Measurements from ENCODE around the gene DDX17. TPM values are rescaled to one million over a fixed set of nuclear protein-coding genes. Genes with fewer than 3 reads are reported as not detected.

Gene DDX17
- total RNA-seq: 414 and 538 TPM in 2 replicates

DNA sequence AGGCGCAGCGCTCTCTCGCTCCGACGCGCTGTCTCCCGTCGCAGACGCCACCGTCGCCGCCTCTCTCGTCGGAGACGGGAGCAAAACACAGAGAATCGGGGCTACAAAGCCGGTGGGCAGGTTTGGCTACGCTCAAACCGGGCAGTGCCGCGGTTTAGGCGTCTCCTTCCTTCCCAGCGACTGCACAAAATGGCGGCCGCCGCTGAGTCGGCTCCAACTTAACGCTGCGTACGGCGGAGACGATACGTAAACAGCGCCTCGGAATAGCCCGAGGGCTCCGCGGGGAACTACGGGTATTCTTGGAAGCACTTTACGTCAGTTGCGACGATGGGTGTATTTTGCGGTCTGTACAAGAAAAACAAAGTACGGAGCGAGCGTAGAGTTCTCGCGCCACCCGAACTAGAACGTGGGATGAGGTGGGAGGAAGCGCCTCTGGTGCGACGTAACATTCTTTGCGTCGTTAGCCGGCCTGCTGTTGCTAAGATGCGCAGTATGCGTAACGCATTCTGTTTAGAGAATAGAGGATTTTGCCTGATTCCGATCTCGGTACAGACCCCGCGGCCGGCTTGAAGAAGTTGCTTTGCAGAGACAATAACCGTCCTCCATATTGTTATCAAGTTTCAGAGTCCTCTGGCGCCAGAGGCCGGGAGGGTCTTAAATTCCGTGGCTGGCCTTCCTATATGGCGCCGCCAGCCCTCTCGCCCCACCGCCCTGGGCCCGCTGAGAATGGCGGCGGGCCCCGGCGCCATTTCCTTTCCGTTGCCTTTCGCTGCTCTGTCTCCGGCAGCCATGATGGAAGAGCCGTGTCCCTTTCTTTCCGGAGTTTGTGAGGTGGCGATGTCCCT is at the start of gene DDX17:
Gene DDX17, minus strand, starts transcription at position 194 of the 845 bp plus-strand sequence.
- DNase-seq: peak; percentile 96

DNA sequence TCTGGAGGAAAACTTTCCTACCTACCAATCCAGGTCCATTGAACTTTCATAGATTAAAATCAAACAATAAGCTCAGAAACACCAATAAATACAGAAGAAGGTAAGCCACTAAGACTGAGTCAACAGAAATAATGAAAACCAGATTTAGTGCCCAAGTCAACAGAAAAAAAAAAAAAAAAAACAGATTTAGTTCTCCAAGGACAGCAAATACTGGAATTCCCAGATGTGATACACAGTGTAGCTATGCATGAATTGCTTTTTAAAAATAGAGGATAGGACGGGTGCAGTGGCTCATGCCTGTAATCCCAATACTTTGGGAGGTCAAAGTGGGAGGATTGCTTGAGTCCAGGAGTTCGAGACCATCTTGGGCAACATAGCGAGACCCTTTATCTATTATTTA is 48.2 kb upstream of the DDX17 start:
- DNase-seq: no peak

DNA sequence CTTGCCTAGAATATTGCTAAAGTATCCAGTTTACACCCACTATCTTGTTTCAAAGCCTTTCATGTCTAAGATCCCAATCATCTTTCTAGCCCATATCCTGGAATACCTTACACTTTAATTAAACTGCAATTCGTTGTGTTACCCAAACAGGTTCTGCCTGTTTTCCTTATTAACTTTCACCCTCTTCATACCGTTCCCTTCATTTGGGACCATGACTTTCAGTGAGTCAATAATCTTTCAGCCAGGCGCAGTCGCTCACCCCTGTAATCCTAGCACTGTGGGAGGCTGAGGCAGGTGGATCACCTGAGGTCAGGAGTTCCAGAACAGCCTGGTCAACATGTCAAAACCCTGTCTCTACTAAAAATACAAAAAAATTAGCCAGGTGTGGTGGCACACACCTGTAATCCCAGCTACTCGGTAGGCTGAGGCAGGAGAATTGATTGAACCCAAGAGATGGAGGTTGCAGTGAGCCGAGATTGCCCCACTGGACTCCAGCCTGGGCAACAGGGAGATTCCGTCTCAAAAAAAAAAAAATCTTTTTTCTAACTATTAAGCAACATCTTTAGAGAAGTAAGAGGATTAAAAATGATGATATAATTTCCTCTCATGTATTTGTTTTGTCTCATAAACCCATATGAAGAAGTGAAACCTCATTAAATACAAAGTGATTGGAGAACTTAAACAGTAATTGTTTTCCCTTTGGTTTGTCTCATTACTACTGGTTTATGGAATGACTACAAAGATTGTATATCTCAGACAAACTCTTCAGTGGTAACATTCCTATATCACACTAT is 43.2 kb upstream of the DDX17 start:
- no peak for DNase-seq

DNA sequence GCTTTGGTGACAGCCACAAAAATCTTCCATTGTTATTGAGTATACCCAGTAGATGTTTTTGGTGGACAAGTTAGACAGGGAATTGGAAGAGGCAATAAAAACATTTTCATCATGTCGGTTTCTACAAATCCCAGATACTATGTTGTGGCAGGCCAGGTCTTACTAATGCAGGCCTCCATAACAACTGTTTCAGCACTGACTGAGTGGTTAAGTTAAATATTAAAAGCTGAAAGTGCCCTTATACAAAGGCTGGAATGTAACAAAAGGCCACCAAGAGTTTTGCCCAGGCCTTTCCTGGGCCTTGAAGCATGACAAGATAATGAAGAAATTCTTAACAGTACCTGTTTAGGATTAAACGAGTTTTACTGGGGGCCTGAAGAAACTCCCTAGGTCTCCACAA is 34.6 kb upstream of the DDX17 start:
- no peak for DNase-seq

DNA sequence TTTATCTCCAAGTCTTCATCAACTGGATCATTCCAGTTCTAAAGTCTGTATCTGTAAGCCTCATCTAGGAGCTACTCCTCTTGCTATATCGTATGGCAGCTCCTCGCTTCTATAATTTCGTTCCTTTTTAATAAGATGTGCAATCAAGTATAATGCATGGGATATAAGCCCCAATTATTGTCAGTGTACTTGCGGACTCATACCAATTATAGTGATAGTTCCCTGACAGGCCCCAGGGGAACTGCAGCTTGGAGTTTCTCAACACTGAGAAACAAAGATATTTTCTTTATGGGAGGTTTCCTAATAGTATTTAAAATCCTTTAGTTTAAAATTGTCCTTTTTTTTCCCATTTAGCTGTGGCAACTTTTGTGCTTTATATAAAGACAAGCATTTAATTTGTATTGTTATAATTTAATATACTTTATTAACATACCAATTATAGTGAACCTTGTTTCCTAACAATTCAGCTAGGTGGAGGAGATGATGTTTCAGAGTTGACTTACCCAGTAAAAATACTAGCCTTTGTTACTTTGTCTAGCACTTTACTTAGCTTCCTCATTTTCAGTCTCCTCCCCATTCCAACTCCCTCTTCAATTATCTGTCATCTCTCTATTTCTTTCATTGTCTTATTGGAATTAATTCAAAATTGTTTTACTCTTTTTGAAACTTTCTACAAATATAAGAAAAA is 25.3 kb upstream of the DDX17 start:
- no peak for DNase-seq

DNA sequence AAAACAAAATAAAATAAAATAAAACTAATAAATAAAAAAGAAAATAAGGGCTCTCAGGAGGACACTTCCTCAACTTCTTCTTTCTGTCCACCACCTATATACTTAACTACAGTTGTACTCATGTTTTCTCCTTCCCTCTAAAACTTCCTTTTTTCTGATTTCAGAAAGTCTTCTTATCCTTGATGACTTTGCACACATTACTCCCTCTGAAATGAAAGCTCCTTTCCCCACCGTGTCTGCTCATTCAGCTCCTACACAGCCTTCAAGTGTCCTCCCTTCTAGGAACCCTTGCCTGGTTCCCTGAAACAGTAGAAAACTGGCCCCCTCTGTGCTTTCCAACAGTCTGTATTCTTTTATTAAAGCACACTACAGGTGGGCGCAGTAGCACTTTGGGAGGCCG is 18.3 kb upstream of the DDX17 start:
- no peak for DNase-seq

DNA sequence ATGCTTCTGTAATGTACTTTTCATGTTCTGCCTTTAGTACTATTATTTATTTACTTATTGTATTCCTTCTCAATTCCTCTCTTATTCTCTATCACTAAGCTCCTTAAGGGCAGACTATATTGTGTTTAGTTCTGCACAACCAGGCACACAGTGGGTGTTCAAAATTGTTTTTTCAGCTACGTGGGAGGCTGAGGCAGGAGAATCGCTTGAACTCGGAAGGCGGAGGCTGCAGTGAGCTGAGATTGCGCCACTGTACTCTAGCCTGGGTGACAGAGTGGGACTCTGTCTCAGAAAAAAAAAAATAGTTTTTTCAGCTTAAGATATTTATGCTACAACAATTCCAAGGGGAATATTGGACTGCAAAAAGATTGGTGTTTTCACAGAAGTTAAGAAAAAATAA is 17.4 kb upstream of the DDX17 start:
- no peak for DNase-seq

DNA sequence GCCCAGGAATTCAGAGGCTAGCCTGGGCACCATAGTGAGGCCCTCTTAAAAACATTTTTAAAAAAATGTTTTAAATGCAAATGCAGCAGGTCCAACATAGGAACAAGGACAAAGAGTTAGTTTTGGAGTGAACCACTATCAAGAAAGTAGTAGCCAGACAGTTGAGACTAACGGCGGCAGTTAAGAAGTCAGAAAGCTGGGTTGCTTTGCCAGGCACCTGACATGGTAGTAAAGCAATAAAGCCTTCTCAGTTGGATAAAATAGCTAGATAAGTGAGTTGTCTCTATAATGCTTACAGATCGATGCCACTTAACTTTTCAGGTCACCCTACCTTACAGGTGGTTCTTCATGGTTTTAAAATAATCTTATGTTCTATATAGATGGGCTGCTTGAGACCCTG is 16.9 kb upstream of the DDX17 start:
- DNase-seq: no peak

DNA sequence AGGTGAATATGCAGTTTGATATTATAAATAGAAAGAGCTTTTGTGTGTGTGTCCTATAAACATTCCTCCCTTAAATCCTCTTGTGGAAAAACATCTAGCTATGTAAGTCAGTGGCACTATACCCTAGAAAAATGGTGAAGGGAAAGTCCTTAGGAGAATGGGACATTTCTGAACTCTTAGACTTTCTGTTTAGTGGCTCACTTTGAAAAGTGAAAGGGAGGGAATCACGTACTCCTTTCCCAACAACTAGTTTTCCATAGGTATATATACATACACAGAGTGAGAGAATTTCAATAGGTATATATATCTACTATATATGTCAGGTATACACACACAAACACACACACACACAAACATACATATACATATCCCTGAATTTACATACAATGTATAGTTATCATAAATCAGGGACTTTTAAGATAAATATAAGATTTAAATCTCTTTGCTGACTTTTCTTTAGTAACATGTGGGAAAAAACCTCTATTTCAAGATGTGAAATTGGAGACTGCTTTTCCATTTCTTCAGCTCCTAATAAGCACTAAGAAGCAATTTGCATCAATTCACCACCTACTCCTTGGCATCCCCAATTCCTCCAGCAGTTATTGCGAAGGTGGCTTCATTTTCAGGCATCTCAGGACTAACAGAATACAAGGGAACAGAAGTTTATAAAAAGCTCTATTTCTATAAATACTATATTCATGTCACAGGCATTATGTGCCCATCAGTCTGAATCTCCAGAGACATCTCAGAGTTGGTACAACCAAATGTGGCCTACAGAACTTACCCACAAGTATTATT is 13.5 kb upstream of the DDX17 start:
- DNase-seq: no peak

DNA sequence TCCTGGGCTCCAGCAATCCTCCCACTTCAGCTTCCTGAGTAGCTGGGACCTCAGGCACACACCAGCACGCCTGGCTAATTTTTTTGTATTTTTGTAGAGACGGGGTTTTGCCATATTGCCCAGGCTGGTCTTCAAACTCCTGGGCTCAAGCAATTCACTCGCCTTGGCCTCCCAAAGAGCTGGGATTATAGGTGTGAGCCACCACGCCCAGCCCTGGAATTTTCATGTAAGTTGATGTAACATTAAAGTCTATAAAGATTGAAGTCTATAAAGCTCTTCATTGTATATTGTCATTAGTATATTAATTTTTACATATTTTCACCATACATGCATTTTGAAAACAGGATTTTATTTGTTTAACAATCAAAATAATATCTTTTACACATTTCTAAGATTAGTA is 12.5 kb upstream of the DDX17 start:
- no peak for DNase-seq

DNA sequence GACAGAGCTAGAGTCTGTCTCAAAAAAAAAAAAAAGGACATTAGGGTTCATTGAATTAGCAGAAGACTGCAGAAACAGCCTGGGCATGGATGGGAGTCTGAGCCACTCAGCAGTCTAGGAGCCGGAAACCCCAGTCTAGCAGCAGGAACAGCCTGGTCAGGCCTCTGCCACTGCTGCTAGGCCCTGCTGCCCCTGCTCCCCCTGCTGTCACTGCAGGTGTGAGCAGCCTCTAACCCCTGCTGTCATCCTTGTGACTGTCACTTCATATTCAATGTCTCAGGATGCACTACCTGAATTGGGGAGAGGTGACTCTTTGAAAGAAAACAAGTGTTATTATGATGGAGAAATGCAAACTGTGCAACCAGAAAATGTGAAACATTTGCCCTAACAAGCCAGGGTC is 7.0 kb upstream of the DDX17 start:
- DNase-seq: no peak

DNA sequence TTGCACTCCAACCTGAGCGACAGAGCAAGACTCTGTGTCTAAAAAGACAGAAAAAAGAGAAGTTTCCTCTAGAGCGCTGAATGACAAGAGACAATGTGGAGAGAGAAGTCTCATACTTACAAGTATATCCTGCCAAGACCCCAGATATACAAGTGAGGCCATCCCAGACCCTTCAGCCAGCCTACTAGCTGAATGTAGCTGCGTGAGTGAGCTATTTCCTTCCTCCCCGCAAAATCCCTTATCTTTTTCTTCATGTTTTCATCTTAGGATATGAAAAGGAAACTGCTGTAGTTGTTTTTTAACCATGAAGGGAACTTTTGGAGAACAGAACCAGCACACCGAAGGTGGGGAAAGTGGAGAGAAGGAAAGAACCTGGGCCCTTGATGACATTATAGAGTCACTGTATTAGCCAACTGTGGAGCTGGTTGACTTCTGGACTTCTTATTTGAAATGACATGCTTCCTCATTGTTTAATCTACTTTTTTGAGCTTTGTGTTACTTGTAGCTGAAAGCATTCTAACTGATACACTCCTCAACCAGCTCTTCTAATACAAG is 4.4 kb upstream of the DDX17 start:
- DNase-seq: no peak

DNA sequence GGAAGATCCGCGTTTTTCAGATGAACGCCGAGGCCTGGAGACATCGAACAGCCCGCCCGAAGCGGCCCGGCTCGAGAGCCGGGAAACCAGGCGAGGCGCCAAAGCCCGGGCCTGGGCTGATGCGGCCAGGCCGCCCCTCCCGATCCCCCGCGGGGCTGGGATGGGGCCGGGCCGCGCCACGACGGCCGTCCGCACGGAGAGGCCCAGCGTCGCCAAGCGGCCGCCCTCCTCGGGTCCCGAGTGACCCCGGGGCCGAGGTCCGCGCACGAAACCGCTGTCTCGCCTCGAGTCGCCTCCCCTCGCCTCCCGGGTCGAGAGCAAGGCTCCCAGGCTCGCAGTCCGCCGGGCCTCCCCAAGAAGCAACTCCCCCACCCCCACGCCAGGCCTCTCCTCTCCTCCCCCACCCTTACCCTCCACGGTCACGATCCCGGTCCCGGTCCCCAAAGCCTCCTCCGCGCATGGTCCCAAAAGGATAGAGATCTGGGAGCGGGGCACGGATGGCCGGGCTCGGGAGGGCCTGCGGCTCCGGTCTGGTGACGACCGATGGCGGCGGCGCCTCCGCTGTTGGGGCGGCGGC is 482 bp downstream of the DDX17 start:
- peak; percentile 61 for DNase-seq

DNA sequence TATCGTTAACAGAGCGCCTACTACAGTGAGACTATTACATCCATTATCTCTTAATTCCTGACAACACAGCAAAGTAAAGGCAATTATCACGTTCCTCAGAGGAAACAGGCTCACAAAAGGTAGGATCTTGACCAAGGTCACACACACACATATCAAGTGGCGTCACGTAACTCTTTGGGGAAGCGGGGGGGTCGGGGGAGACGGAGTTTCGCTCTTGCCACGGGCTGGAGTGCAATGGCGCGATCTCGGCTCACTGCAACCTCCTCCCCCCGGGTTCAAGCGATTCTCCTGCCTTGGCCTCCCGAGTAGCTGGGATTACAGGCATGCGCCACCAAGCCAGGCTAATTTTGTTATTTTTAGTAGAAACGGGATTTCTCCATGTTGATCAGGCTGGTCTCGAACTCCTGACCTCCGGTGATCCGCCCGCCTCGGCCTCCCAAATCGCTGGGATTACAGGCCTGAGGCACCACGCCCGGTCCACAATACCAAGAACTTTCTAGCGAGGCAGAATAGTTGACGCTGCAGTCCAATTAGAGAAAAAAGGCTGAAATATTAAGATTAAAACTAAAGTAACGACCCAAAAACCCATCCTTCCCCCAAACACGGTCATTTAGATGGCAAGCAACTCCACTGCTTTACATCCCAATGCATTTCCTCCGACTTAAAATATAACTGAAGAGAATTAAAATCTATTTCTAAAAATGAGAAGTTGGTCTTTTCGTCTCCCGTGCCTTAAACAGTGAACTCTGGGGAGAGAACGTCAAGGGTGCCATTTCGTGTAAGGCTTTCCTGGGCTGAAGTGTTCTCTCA is 1.2 kb downstream of the DDX17 start:
- DNase-seq: peak; percentile 77

DNA sequence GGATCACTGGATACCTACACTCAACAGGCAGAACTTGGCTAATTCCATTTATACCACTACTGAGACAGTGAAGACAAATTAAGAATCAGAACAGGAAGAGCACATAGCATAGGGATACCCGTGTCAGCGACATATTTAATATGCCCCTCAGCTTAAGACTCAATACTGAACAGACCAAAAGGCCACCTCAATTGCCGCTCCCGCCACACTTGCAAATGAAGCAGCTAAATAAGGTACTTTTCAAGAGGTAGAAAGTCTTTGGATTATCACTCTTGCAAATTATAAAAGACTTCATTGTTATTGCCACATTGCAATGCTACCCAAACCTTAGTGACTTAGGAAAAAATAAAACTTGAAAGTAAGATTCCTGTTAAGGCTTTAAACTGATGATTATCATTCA is 3.1 kb downstream of the DDX17 start:
- DNase-seq: no peak

DNA sequence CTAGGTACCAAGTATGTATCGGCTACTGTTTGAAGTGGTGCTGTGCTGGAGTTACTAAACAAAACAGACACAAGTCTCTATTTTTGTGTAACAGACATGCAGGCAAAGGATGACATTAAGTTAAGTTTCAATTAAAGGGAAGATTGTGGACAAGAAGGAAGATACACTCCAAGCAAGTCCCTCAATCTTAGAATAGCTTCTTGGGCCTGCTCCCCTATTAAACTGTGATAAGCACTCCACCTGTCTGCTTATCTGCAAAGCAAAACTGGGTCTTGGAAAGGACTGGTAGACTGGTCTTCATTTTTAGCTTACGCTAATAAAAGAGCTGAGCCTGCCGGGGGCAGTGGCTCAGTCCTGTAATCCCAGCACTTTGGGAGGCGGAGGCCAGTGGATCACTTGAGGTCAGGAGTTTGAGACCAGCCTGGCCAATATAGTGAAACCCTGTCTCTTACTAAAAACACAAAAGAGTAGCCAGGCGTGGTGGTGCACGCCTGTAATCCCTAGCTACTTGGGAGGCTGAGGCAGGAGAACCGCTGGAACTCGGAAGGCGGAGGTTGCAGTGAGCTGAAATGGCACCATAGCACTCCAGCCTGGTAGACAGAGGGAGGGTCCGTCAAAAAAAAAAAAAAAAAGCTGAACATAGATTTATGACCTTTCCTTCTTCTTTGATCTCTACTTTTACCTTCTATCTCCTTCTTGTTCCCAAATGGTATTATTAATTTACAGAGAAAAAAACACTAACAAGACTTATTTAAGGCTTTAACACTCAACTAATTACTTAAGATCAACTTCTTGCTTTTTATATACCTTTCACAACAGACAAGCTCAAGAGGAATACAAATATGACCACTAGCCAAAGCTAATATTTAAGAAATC is 4.1 kb downstream of the DDX17 start:
- no peak for DNase-seq

DNA sequence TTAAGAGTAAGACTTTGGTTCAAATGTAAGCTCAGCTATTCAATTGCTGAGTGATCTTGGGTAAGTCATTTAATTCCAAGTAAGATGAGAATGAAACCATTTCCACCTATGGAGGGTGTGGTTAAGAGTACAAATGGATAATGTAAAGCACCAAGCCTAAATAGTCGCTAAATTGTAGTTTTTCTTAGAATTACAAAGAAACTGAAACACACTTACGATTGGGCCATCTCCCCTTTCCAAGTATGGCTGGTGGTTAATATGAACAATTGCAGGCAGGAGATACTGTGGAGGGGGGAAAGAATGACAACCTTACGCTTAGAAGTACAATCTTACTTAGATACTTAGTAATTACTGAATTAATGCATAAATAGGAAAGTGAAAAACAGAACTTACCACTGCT is 8.2 kb downstream of the DDX17 start:
- DNase-seq: no peak

DNA sequence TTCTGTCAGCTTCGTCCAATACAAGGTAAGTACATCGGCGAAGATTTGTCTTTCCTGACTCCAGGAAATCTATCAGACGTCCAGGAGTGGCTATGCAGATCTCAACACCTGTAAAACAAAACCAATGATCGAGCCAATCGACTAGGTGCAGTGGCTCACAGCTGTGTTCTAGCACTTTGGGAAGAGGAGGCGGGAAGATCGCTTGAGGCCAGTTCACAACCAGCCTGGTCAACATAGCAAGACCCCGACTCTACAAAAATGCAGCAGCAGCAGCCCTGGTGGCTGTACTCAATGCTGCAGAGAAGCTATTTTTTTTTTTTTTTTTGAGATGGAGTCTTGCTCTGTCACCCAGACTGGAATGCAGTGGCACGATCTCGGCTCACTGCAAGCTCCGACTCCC is 11.2 kb downstream of the DDX17 start:
- no peak for DNase-seq

DNA sequence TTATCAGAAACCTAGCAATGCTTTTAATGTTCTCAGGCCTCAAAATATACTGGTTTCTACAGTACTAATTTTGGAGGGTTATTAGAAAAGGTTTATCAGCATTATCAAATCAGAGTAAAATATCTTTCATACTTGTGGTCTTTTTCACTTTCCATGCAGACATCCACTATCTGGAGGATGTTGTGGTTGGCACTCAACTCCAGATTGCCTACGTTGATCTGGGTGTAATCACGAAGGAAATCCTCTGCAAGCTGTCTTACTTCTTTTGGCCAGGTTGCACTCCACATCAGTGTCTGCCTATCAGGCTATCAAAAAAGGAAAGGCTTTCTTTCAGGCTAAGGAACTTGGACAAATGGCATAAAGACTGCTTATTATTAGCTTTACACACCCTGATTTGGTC is 11.6 kb downstream of the DDX17 start:
- peak; percentile 35 for DNase-seq
